GM06990 (cell line): ENCODE data around the gene CHRNG.

Experiments used
- DNase-seq: peaks from one replicate; pipeline ENCODE4 v3.0.0-alpha.2; 2011; ENCODE audit not compliant: insufficient read length; ENCODE audit errors: extremely low read depth
- H3K27me3 ChIP-seq: replicated peaks from 2 replicates; pipeline ENCODE4 v1.6.0; 2011; ENCODE audit warnings: low read length; ENCODE audit not compliant: control insufficient read depth, insufficient read depth
- H3K36me3 ChIP-seq: 2 replicates; pipeline ENCODE4 v1.5.1; 2011; ENCODE audit warnings: low read length; ENCODE audit not compliant: control insufficient read depth, insufficient read depth
- H3K4me3 ChIP-seq: replicated peaks from 2 replicates; pipeline ENCODE4 v1.5.1; 2011; ENCODE audit warnings: low read depth, mild to moderate bottlenecking, control low read depth, low read length
- TF ChIP-seq, protein P1 (sequence below): IDR thresholded peaks from 2 replicates; pipeline ENCODE4 v1.5.1; 2011; ENCODE audit warnings: low read length, control low read depth, mild to moderate bottlenecking, inconsistent platforms; ENCODE audit not compliant: insufficient read depth, poor library complexity, severe bottlenecking

Gene CHRNG

DNA sequence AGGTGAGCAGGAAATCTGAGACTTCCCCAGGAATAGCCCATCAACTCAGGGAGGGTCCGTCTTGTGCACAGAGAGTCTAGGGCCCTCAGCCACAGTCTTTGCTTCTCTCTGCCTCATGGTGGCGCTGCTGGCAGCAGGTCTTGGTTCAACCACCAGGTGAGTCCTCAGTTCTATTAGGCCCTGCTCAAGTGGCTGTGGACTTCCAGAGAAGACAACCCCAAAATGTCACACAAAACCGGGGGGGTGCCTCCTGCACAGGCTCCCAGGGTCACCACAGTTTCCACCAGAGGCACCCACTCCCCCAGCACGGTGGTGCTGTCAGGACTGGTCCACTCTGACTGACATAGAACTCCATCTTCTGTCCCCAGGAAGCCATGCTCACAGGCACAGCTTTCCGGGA lies 2.4 kb upstream of the CHRNG start:
- TF ChIP-seq, protein P1, sequence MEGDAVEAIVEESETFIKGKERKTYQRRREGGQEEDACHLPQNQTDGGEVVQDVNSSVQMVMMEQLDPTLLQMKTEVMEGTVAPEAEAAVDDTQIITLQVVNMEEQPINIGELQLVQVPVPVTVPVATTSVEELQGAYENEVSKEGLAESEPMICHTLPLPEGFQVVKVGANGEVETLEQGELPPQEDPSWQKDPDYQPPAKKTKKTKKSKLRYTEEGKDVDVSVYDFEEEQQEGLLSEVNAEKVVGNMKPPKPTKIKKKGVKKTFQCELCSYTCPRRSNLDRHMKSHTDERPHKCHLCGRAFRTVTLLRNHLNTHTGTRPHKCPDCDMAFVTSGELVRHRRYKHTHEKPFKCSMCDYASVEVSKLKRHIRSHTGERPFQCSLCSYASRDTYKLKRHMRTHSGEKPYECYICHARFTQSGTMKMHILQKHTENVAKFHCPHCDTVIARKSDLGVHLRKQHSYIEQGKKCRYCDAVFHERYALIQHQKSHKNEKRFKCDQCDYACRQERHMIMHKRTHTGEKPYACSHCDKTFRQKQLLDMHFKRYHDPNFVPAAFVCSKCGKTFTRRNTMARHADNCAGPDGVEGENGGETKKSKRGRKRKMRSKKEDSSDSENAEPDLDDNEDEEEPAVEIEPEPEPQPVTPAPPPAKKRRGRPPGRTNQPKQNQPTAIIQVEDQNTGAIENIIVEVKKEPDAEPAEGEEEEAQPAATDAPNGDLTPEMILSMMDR: peak; percentile 57
- no peak overlapping the region for H3K4me3 ChIP-seq
- no peaks in the 10 kb centered on the region for H3K27me3 ChIP-seq
- DNase-seq: no peak
- H3K36me3 ChIP-seq: no peaks in the 10 kb centered on the region

DNA sequence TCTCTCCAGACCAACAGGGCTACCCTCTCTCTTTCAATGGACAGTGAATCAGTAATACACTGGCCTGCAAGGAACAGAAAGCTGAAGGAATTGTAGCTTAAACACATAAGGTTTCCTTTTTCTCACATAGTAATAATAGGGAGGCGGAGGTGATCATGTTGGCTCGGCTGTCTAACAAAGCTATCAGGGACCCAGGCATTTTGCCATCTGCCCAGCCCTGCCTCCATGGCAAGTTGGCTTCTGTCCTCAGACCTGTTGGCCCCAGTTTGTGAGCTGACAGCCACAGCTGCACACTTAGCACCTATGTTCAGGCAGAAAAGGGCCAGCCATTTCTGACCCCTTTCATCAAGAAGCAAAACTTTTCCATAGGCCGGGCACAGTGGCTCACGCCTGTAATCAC lies 2.0 kb upstream of the CHRNG start:
- H3K27me3 ChIP-seq: no peaks in the 10 kb centered on the region
- H3K36me3 ChIP-seq: no peaks in the 10 kb centered on the region
- DNase-seq: no peak
- TF ChIP-seq, protein P1: no peak
- H3K4me3 ChIP-seq: no peak overlapping the region

DNA sequence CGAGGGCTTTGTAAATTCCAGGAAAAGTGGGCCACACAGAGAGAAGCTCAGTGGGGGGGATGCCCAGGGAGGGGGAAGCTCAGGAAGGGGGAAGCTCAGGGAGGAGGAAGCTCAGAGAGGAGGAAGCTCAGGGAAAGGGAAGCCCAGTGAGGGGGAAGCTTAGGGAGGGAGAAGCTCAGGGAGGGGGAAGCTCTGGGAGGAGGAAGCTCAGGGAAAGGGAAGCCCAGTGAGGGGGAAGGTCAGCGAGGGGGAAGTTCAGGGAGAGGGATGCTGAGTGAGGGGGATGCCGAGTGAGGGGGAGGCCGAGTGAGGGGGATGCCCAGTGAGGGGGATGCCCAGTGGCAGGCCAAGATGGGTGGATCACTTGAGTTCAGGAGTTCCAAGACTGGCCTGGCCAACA lies 821 bp upstream of the CHRNG start:
- no peaks in the 10 kb centered on the region for H3K36me3 ChIP-seq
- H3K4me3 ChIP-seq: no peak overlapping the region
- TF ChIP-seq, protein P1: no peak
- no peak for DNase-seq
- no peaks in the 10 kb centered on the region for H3K27me3 ChIP-seq

DNA sequence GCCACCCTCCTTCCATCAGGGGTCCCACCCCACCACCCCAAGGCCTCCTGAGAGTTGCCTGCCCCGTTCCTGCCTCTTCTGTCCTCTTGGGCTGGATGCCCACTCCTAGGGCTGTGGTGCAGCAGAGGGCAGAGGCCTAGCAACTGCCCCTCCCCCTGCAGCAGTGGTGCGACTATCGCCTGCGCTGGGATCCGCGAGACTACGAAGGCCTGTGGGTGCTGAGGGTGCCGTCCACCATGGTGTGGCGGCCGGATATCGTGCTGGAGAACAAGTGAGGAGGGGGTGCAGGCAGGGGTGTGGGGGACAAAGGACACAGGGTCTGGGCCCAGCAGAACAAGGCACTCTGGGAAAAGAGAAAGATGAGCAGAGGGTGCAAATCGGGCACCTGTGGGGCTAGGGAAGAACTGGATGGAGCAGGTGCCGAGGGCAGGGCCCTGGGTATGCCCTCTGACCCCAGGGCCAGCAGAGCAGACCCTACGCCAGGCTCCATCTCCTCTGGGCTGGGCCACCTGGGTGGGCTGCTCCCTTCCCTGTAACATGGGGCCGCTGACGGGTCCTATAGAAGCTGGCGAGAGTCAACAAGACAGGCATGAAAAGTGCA lies 1.0 kb downstream of the CHRNG start:
- Histone ChIP-seq H3K4me3 (no peak overlapping the region), H3K36me3 (peaks cover 4% of the 10 kb centered on the region), H3K27me3 (no peaks in the 10 kb centered on the region)
- TF ChIP-seq, protein P1: no peak
- DNase-seq: no peak

DNA sequence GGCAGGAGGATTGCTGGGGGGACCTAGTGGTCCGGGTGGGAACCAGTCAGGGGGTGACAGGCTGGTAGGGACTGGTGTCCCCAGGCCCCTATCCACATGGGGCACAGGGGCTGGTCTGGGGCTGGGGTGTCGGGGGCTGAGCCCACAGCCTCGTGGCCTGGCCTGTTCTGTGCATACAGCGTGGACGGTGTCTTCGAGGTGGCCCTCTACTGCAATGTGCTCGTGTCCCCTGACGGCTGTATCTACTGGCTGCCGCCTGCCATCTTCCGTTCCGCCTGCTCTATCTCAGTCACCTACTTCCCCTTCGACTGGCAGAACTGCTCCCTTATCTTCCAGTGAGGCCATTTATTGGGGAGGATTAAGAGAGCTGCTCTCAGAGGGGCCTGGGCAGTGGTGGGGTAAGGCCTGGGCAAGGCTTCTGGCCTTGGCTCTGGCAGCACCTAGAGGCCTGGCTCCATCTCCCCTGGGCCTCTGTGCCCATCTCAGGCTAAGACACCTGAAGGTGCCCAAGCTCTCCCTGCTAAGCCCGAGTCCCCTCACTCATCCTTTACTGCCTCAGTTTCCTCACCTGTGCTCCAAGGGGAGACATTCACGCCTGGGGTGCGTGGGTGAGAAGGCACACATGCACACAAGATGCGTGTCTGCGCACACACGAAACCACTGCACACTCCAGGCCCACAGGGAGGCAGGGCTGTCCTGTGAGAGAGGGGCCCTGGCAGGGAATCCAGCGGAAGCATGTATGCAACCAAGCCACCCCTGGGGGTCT lies 1.9 kb downstream of the CHRNG start:
- Histone ChIP-seq H3K4me3 (no peak overlapping the region), H3K27me3 (no peaks in the 10 kb centered on the region), H3K36me3 (peaks cover 9% of the 10 kb centered on the region)
- TF ChIP-seq, protein P1: no peak
- no peak for DNase-seq
